Thyroid gland (tissue), 4 donors: ENCODE data around the gene IFNA2.

Experiments used
- POLR2A ChIP-seq, 2 donors: fragments of 450-650 bp; IDR thresholded peaks; one replicate each; pipeline ENCODE4 v1.6.1; 2017; ENCODE audit warnings: antibody characterized with exemption in 2 of 2, mild to moderate bottlenecking in 2 of 2, moderate library complexity in 1 of 2
- TF ChIP-seq, protein P1 (sequence below), 6 experiments: fragments of 200-600 bp in 3 of 6; fragments of 450-650 bp in 3 of 6; sonication (generic) in 3 of 6; IDR thresholded peaks; one replicate each; pipeline ENCODE4 v1.5.1; 2016 to 2019; ENCODE audit warnings: antibody characterized with exemption in 6 of 6, mild to moderate bottlenecking in 2 of 6, inconsistent platforms in 1 of 6, moderate library complexity in 1 of 6

- no peak for TF ChIP-seq POLR2A (IDR thresholded peaks at IDR 0.05)
- TF ChIP-seq, protein P1, sequence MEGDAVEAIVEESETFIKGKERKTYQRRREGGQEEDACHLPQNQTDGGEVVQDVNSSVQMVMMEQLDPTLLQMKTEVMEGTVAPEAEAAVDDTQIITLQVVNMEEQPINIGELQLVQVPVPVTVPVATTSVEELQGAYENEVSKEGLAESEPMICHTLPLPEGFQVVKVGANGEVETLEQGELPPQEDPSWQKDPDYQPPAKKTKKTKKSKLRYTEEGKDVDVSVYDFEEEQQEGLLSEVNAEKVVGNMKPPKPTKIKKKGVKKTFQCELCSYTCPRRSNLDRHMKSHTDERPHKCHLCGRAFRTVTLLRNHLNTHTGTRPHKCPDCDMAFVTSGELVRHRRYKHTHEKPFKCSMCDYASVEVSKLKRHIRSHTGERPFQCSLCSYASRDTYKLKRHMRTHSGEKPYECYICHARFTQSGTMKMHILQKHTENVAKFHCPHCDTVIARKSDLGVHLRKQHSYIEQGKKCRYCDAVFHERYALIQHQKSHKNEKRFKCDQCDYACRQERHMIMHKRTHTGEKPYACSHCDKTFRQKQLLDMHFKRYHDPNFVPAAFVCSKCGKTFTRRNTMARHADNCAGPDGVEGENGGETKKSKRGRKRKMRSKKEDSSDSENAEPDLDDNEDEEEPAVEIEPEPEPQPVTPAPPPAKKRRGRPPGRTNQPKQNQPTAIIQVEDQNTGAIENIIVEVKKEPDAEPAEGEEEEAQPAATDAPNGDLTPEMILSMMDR (IDR thresholded peaks at IDR 0.05) = no peak
These were observed 17.2 kb downstream of the IFNA2 start, which contains the start of gene IFNA13 for GRCh38 chr9:21367957-21368356.
